ENCODE data around the gene KANK4.

GRCh38 chr1:62368989-62369388 is 49.8 kb upstream of the KANK4 start:
- no peak for TF ChIP-seq USF2 (IDR thresholded peaks at IDR 0.05; ENCODE audit: low read depth, low read length)
- no peak for TF ChIP-seq CTCF (conservative IDR thresholded peaks at IDR 0.05; ENCODE audit: low read depth, low read length)
- TF ChIP-seq CEBPB (IDR thresholded peaks at IDR 0.05; ENCODE audit: low read depth, low read length), result no peak
- no peak for TF ChIP-seq POLR2A (IDR thresholded peaks at IDR 0.05; ENCODE audit: low read depth, low read length)
- no peak for TF ChIP-seq FOS (IDR thresholded peaks at IDR 0.05; ENCODE audit: low read depth, low read length)
- TF ChIP-seq NFE2L2 (IDR thresholded peaks at IDR 0.05; ENCODE audit: low read depth, low read length), result no peak
- no peak for TF ChIP-seq RFX5 (IDR thresholded peaks at IDR 0.05; ENCODE audit: low read depth, low read length)
- TF ChIP-seq ELK1 (IDR thresholded peaks at IDR 0.05; ENCODE audit: borderline replicate concordance, low read depth, low read length), result no peak
- no peak for TF ChIP-seq BHLHE40 (IDR thresholded peaks at IDR 0.05; ENCODE audit: low read depth, low read length)
- TF ChIP-seq MAZ (IDR thresholded peaks at IDR 0.05; ENCODE audit: borderline replicate concordance, low read depth, low read length), result no peak
- TF ChIP-seq MXI1 (IDR thresholded peaks at IDR 0.05; ENCODE audit: borderline replicate concordance, low read depth, low read length), result no peak

Measured in IMR-90 (cell line).